Measurements from ENCODE around the gene KIRREL3.

- TF ChIP-seq CTCF (conservative IDR thresholded peaks at IDR 0.05) (no peak), EZH2 (IDR thresholded peaks at IDR 0.05; ENCODE audit: low read depth) (no peak)
Observed at GRCh38 chr11:126519764-126520734, 480.5 kb downstream of the KIRREL3 start.
